SU-DHL-6 (cell line): Measurements from ENCODE around the gene KCNJ8.

Experiments
- EZH2phosphoT487 ChIP-seq: fragments of 200-600 bp; sonication (generic), shearing (Covaris generic); conservative IDR thresholded peaks from 2 replicates; pipeline ENCODE4 v1.6.1; 2018; ENCODE audit warnings: mild to moderate bottlenecking, antibody characterized with exemption, low read length, moderate library complexity, mixed read lengths
- TF ChIP-seq, protein P1 (sequence below): fragments of 200-600 bp; sonication (generic); IDR thresholded peaks from one replicate; pipeline ENCODE4 v1.5.1; 2017; ENCODE audit warnings: antibody characterized with exemption, mild to moderate bottlenecking, low read length, moderate library complexity; ENCODE audit not compliant: insufficient read depth, poor library complexity, severe bottlenecking

GRCh38 chr12:21764065-21764464 is 10.4 kb downstream of the KCNJ8 start:
- TF ChIP-seq, protein P1, sequence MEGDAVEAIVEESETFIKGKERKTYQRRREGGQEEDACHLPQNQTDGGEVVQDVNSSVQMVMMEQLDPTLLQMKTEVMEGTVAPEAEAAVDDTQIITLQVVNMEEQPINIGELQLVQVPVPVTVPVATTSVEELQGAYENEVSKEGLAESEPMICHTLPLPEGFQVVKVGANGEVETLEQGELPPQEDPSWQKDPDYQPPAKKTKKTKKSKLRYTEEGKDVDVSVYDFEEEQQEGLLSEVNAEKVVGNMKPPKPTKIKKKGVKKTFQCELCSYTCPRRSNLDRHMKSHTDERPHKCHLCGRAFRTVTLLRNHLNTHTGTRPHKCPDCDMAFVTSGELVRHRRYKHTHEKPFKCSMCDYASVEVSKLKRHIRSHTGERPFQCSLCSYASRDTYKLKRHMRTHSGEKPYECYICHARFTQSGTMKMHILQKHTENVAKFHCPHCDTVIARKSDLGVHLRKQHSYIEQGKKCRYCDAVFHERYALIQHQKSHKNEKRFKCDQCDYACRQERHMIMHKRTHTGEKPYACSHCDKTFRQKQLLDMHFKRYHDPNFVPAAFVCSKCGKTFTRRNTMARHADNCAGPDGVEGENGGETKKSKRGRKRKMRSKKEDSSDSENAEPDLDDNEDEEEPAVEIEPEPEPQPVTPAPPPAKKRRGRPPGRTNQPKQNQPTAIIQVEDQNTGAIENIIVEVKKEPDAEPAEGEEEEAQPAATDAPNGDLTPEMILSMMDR = no peak
- no peak for TF ChIP-seq EZH2phosphoT487
